GM23338 (cell line): ENCODE results near the gene RYR3. TPM values are rescaled to one million over a fixed set of nuclear protein-coding genes. Genes with fewer than 3 reads are reported as not detected.

ENCODE experiments used
- ATAC-seq: fragments of 200-7000 bp; cut with Tn5 transposase; 3 replicates; pipeline ENCODE4 v1.9.1; 2020
- DNase-seq: peaks from one replicate; pipeline ENCODE4 v3.0.0-alpha.2; 2015; ENCODE audit warnings: low spot score
- H2AFZ ChIP-seq: fragments of 200-600 bp; sonication (generic); 2 replicates; pipeline ENCODE4 v1.8.0; 2016; ENCODE audit warnings: antibody characterized with exemption, mild to moderate bottlenecking, moderate library complexity
- H3F3A ChIP-seq: fragments of 200-600 bp; sonication (generic); replicated peaks from 2 replicates; pipeline ENCODE4 v1.8.0; 2017; ENCODE audit warnings: antibody characterized with exemption, mixed run types, low read depth
- H3K27ac ChIP-seq: fragments of 200-600 bp; sonication (generic); 2 replicates; pipeline ENCODE4 v1.6.1; 2016; ENCODE audit warnings: low read depth
- H3K27me3 ChIP-seq: fragments of 200-600 bp; sonication (generic); 2 replicates; pipeline ENCODE4 v1.8.0; 2016; ENCODE audit warnings: mild to moderate bottlenecking, mixed run types, moderate library complexity; ENCODE audit not compliant: insufficient read depth
- H3K36me3 ChIP-seq: fragments of 200-600 bp; sonication (generic); 2 replicates; pipeline ENCODE4 v1.8.0; 2016; ENCODE audit warnings: mild to moderate bottlenecking; ENCODE audit not compliant: insufficient read depth
- H3K4me1 ChIP-seq: fragments of 200-600 bp; sonication (generic); 2 replicates; pipeline ENCODE4 v1.8.0; 2016; ENCODE audit warnings: mild to moderate bottlenecking, moderate library complexity; ENCODE audit not compliant: insufficient read depth
- H3K4me2 ChIP-seq: fragments of 200-600 bp; sonication (generic); 2 replicates; pipeline ENCODE4 v1.7.1; 2017; ENCODE audit warnings: mixed run types
- H3K4me3 ChIP-seq: fragments of 200-600 bp; sonication (generic); 2 replicates; pipeline ENCODE4 v1.6.1; 2016; ENCODE audit warnings: mixed run types
- H3K79me2 ChIP-seq: fragments of 200-600 bp; sonication (generic); replicated peaks from 2 replicates; pipeline ENCODE4 v1.8.0; 2017; ENCODE audit warnings: mild to moderate bottlenecking; ENCODE audit not compliant: insufficient read depth
- H3K9me2 ChIP-seq: fragments of 200-600 bp; sonication (generic); 2 replicates; pipeline ENCODE4 v1.8.0; 2017; ENCODE audit not compliant: insufficient read depth
- H4K20me1 ChIP-seq: fragments of 200-600 bp; sonication (generic); replicated peaks from 2 replicates; pipeline ENCODE4 v1.8.0; 2017; ENCODE audit warnings: mild to moderate bottlenecking; ENCODE audit not compliant: insufficient read depth
- H3K27ac Mint-ChIP-seq: 2 replicates; pipeline ENCODE4 v1.8.0; 2020; ENCODE audit warnings: inconsistent platforms, mild to moderate bottlenecking, moderate library complexity, mixed read lengths
- H3K27me3 Mint-ChIP-seq: 3 replicates; pipeline ENCODE4 v1.8.0; 2022; ENCODE audit warnings: low read depth, mild to moderate bottlenecking, moderate library complexity, mixed read lengths, inconsistent platforms; ENCODE audit not compliant: insufficient read depth, poor library complexity
- H3K36me3 Mint-ChIP-seq: 3 replicates; pipeline ENCODE4 v1.8.0; 2021; ENCODE audit warnings: low read depth, mild to moderate bottlenecking, inconsistent platforms, moderate library complexity, mixed read lengths
- H3K4me1 Mint-ChIP-seq: 3 replicates; pipeline ENCODE4 v1.8.0; 2020; ENCODE audit warnings: mild to moderate bottlenecking, inconsistent platforms, mixed read lengths
- H3K4me3 Mint-ChIP-seq: 3 replicates; pipeline ENCODE4 v1.8.0; 2021; ENCODE audit warnings: moderate library complexity, mild to moderate bottlenecking, inconsistent platforms, mixed read lengths
- H3K9me3 Mint-ChIP-seq: 3 replicates; pipeline ENCODE4 v1.8.0; 2020; ENCODE audit warnings: moderate library complexity, mild to moderate bottlenecking, inconsistent platforms, mixed read lengths
- CREB1 ChIP-seq: fragments of 250-450 bp; sonication (Bioruptor Pico); IDR thresholded peaks from 2 replicates; pipeline ENCODE4 v1.5.0; 2020; ENCODE audit warnings: low read depth, mild to moderate bottlenecking, moderate library complexity
- ETS1 ChIP-seq: IDR thresholded peaks from 2 replicates; pipeline ENCODE4 v1.6.1; 2016; ENCODE audit warnings: antibody characterized with exemption
- EZH2 ChIP-seq: fragments of 200-600 bp; sonication (generic); IDR thresholded peaks from one replicate; pipeline ENCODE4 v1.8.0; 2017; ENCODE audit warnings: antibody characterized with exemption, mild to moderate bottlenecking, low read depth; ENCODE audit not compliant: unreplicated experiment
- EZH2phosphoT487 ChIP-seq: fragments of 200-600 bp; sonication (generic); IDR thresholded peaks from one replicate; pipeline ENCODE4 v1.8.1; 2018; ENCODE audit warnings: antibody characterized with exemption; ENCODE audit not compliant: unreplicated experiment
- JUNB ChIP-seq: IDR thresholded peaks from one replicate; pipeline ENCODE4 v1.6.1; 2016; ENCODE audit warnings: antibody characterized with exemption; ENCODE audit not compliant: unreplicated experiment
- NANOG ChIP-seq: IDR thresholded peaks from 2 replicates; pipeline ENCODE4 v1.6.1; 2016; ENCODE audit warnings: antibody characterized with exemption, borderline replicate concordance
- POLR2AphosphoS5 ChIP-seq: IDR thresholded peaks from 2 replicates; pipeline ENCODE4 v1.6.1; 2016; ENCODE audit warnings: antibody characterized with exemption, low read depth
- REST ChIP-seq: IDR thresholded peaks from one replicate; pipeline ENCODE4 v1.6.1; 2018; ENCODE audit warnings: antibody characterized with exemption; ENCODE audit not compliant: unreplicated experiment
- STAT1 ChIP-seq: IDR thresholded peaks from one replicate; pipeline ENCODE4 v1.6.1; 2016; ENCODE audit warnings: antibody characterized with exemption; ENCODE audit not compliant: unreplicated experiment
- ZNF114 ChIP-seq: fragments of 250-450 bp; sonication (Bioruptor Pico); IDR thresholded peaks from 2 replicates; pipeline ENCODE4 v1.5.0; 2020; ENCODE audit warnings: mild to moderate bottlenecking, moderate library complexity
- ZNF331 ChIP-seq: fragments of 250-450 bp; sonication (Bioruptor Pico); IDR thresholded peaks from 2 replicates; pipeline ENCODE4 v1.5.0; 2020; ENCODE audit warnings: low read depth, mild to moderate bottlenecking, moderate library complexity
- polyA plus RNA-seq: library from polyadenylated mRNA; unstranded; fragments of >200 nt; fragmentation: Nextera tagmentation; extraction: Ambion mirVana; gene quantifications from 2 replicates; pipeline ENCODE4 v1.2.1, GENCODE V29; 2016
- total RNA-seq: library from RNA; depleted of rRNA; stranded (reverse); fragments of >200 nt; shearing (Covaris generic); gene quantifications from 2 replicates; pipeline ENCODE4 v1.2.3, GENCODE V29; 2014
- TF ChIP-seq, protein P1 (sequence below), 2 experiments: fragments of 200-600 bp in 1 of 2; sonication (generic) in 1 of 2; conservative IDR thresholded peaks; 2 replicates each; pipeline versions ENCODE4 v1.5.1 to v1.6.1; 2016 to 2017; ENCODE audit warnings: antibody characterized with exemption in 2 of 2, low read depth in 2 of 2, mild to moderate bottlenecking in 2 of 2, moderate library complexity in 1 of 2
- TF ChIP-seq, protein P2 (sequence below): fragments of 250-450 bp; sonication (Bioruptor Pico); IDR thresholded peaks from 2 replicates; pipeline ENCODE4 v1.5.0; 2020; ENCODE audit warnings: mild to moderate bottlenecking, moderate library complexity

The RYR3 gene
- total and polyA plus RNA-seq, 2 experiments from 2014 or later: 1.1 to 1.2 TPM

DNA sequence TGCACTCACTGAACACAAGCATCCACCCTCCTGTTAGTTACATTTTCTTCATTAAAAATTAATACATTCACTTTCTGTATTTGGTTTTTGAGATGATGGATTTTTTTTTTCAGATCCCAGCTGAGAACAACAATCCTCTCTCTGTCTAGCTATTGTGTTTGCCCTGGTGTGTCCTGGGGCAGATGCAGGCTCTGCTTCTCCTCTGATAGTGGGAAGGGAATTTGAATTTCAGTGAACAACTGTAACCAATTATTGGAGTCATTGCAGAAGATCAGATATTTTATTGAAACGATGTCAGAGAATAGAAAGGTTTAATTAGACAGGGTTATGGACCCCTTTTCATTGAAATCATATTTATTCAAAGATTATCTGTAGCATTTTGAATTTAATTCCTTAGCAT, 33.1 kb upstream of the RYR3 start:
- no peaks in the 10 kb centered on the region; the same call in 2 of the 3 replicates for H3K9me3 Mint-ChIP-seq
- no peaks in the 10 kb centered on the region for H3K79me2 ChIP-seq
- no peaks in the 10 kb centered on the region for H3K27me3 ChIP-seq
- no peak overlapping the region for H3K27ac ChIP-seq
- ATAC-seq: no peak
- H3K27me3 Mint-ChIP-seq: no peaks in the 10 kb centered on the region
- no peaks in the 10 kb centered on the region for H4K20me1 ChIP-seq
- no peaks in the 10 kb centered on the region; the same call in none of the 2 replicates for H3K9me2 ChIP-seq
- no peaks in the 10 kb centered on the region for H3K36me3 Mint-ChIP-seq
- DNase-seq: no peak
- no peak overlapping the region for H3K4me3 Mint-ChIP-seq
- no peak overlapping the region for H3K27ac Mint-ChIP-seq
- no peaks in the 10 kb centered on the region for H3K36me3 ChIP-seq
- H3K4me3 ChIP-seq: no peak overlapping the region
- TF ChIP-seq, protein P1, sequence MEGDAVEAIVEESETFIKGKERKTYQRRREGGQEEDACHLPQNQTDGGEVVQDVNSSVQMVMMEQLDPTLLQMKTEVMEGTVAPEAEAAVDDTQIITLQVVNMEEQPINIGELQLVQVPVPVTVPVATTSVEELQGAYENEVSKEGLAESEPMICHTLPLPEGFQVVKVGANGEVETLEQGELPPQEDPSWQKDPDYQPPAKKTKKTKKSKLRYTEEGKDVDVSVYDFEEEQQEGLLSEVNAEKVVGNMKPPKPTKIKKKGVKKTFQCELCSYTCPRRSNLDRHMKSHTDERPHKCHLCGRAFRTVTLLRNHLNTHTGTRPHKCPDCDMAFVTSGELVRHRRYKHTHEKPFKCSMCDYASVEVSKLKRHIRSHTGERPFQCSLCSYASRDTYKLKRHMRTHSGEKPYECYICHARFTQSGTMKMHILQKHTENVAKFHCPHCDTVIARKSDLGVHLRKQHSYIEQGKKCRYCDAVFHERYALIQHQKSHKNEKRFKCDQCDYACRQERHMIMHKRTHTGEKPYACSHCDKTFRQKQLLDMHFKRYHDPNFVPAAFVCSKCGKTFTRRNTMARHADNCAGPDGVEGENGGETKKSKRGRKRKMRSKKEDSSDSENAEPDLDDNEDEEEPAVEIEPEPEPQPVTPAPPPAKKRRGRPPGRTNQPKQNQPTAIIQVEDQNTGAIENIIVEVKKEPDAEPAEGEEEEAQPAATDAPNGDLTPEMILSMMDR (conservative IDR thresholded peaks at IDR 0.05; ENCODE audit: low read depth in 2 of 2): no peak
- no peak for TF ChIP-seq ZNF114
- TF ChIP-seq, protein P2, sequence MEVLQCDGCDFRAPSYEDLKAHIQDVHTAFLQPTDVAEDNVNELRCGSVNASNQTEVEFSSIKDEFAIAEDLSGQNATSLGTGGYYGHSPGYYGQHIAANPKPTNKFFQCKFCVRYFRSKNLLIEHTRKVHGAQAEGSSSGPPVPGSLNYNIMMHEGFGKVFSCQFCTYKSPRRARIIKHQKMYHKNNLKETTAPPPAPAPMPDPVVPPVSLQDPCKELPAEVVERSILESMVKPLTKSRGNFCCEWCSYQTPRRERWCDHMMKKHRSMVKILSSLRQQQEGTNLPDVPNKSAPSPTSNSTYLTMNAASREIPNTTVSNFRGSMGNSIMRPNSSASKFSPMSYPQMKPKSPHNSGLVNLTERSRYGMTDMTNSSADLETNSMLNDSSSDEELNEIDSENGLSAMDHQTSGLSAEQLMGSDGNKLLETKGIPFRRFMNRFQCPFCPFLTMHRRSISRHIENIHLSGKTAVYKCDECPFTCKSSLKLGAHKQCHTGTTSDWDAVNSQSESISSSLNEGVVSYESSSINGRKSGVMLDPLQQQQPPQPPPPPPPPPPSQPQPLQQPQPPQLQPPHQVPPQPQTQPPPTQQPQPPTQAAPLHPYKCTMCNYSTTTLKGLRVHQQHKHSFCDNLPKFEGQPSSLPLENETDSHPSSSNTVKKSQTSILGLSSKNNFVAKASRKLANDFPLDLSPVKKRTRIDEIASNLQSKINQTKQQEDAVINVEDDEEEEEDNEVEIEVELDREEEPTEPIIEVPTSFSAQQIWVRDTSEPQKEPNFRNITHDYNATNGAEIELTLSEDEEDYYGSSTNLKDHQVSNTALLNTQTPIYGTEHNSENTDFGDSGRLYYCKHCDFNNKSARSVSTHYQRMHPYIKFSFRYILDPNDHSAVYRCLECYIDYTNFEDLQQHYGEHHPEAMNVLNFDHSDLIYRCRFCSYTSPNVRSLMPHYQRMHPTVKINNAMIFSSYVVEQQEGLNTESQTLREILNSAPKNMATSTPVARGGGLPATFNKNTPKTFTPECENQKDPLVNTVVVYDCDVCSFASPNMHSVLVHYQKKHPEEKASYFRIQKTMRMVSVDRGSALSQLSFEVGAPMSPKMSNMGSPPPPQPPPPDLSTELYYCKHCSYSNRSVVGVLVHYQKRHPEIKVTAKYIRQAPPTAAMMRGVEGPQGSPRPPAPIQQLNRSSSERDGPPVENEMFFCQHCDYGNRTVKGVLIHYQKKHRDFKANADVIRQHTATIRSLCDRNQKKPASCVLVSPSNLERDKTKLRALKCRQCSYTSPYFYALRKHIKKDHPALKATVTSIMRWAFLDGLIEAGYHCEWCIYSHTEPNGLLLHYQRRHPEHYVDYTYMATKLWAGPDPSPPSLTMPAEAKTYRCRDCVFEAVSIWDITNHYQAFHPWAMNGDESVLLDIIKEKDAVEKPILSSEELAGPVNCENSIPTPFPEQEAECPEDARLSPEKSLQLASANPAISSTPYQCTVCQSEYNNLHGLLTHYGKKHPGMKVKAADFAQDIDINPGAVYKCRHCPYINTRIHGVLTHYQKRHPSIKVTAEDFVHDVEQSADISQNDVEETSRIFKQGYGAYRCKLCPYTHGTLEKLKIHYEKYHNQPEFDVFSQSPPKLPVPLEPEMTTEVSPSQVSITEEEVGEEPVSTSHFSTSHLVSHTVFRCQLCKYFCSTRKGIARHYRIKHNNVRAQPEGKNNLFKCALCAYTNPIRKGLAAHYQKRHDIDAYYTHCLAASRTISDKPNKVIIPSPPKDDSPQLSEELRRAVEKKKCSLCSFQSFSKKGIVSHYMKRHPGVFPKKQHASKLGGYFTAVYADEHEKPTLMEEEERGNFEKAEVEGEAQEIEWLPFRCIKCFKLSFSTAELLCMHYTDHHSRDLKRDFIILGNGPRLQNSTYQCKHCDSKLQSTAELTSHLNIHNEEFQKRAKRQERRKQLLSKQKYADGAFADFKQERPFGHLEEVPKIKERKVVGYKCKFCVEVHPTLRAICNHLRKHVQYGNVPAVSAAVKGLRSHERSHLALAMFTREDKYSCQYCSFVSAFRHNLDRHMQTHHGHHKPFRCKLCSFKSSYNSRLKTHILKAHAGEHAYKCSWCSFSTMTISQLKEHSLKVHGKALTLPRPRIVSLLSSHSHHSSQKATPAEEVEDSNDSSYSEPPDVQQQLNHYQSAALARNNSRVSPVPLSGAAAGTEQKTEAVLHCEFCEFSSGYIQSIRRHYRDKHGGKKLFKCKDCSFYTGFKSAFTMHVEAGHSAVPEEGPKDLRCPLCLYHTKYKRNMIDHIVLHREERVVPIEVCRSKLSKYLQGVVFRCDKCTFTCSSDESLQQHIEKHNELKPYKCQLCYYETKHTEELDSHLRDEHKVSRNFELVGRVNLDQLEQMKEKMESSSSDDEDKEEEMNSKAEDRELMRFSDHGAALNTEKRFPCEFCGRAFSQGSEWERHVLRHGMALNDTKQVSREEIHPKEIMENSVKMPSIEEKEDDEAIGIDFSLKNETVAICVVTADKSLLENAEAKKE (CRISPR knock-in tag): no peak
- TF ChIP-seq ZNF331 (CRISPR knock-in tag): no peak
- TF ChIP-seq NANOG: no peak
- TF ChIP-seq EZH2: no peak
- no peak for TF ChIP-seq EZH2phosphoT487
- TF ChIP-seq POLR2AphosphoS5: no peak
- no peak for TF ChIP-seq JUNB
- TF ChIP-seq REST: no peak
- no peak for TF ChIP-seq CREB1
- TF ChIP-seq ETS1: no peak
- no peak for TF ChIP-seq STAT1
- H3K4me1 ChIP-seq: peaks cover 24% of the 10 kb centered on the region
- no peak overlapping the region for H3K4me2 ChIP-seq
- peaks cover 17% of the 10 kb centered on the region; the same call in 2 of the 3 replicates for H3K4me1 Mint-ChIP-seq
- no peaks in the 10 kb centered on the region for H3F3A ChIP-seq
- no peak overlapping the region for H2AFZ ChIP-seq
